ENCODE data around the gene PARVB. TPM values are rescaled to one million over a fixed set of nuclear protein-coding genes. Genes with fewer than 3 reads are reported as not detected.
"Not testable (repeated sequence)": the region's sequence is repeated elsewhere in the genome, so short reads cannot be mapped to it uniquely, and the experiment has no call there.

Gene PARVB
- total and polyA plus RNA-seq, 9 donors = 12.3 to 62.9 (median 39.1) TPM

GRCh38 chr22:44051358-44051757, 27.3 kb downstream of the PARVB start:
- Histone ChIP-seq H3K36me3 (no peaks in the 10 kb centered on the region), H3K27me3 (no peaks in the 10 kb centered on the region), H3K27ac (no peak overlapping the region), H3K4me3 (no peak overlapping the region), H3K4me1 (ENCODE audit: insufficient read depth) (peaks cover 7% of the 10 kb centered on the region), H3K9me3 (no peaks in the 10 kb centered on the region)
- 88 to 93% (median 90%) methylated on average over 6 of the region's 6 CpGs for WGBS, 3 donors
- intact Hi-C loops (cut with DNase I) = loop anchor here in 1 of 4 donors (2.0 kb wide), 1 partner anchor 73 kb away; no protein-coding TSS in a partner anchor
- no peak for DNase-seq
- TF ChIP-seq CTCF (IDR thresholded peaks at IDR 0.05) (no peak), POLR2A (IDR thresholded peaks at IDR 0.05) (no peak), EP300 (IDR thresholded peaks at IDR 0.05) (no peak)

GRCh38 chr22:44051961-44052360, 27.9 kb downstream of the PARVB start:
- Histone ChIP-seq H3K27me3 (no peaks in the 10 kb centered on the region), H3K36me3 (no peaks in the 10 kb centered on the region), H3K4me1 (ENCODE audit: insufficient read depth) (peaks cover 4% of the 10 kb centered on the region), H3K27ac (no peak overlapping the region), H3K4me3 (no peak overlapping the region), H3K9me3 (no peaks in the 10 kb centered on the region)
- intact Hi-C loops (cut with DNase I) = loop anchor here in 1 of 4 donors (2.0 kb wide), 1 partner anchor 73 kb away; no protein-coding TSS in a partner anchor
- TF ChIP-seq POLR2A (IDR thresholded peaks at IDR 0.05) (no peak), CTCF (IDR thresholded peaks at IDR 0.05) (no peak), EP300 (IDR thresholded peaks at IDR 0.05) (no peak)
- DNase-seq = no peak
- WGBS, 3 donors = 82 to 92% (median 86%) methylated on average over 13 of the region's 13 CpGs

- WGBS, 3 donors = 95 to 96% (median 95%) methylated on average over 16 of the region's 16 CpGs
- no peak for TF ChIP-seq CTCF (IDR thresholded peaks at IDR 0.05)
- TF ChIP-seq POLR2A (IDR thresholded peaks at IDR 0.05) = no peak
- no peak for TF ChIP-seq EP300 (IDR thresholded peaks at IDR 0.05)
- intact Hi-C loops (cut with DNase I) = no loop called here
- peaks cover 5% of the 10 kb centered on the region for H3K4me1 ChIP-seq (ENCODE audit: insufficient read depth)
- no peak for DNase-seq
- H3K9me3 ChIP-seq = no peaks in the 10 kb centered on the region
- no peak overlapping the region for H3K4me3 ChIP-seq
- H3K27ac ChIP-seq = no peak overlapping the region
- H3K27me3 ChIP-seq = no peaks in the 10 kb centered on the region
- H3K36me3 ChIP-seq = no peaks in the 10 kb centered on the region
Observed at GRCh38 chr22:44055805-44056204, 31.7 kb downstream of the PARVB start.

GRCh38 chr22:44056649-44057048, 32.5 kb downstream of the PARVB start:
- H3K27me3 ChIP-seq; H3K4me3 ChIP-seq; H3K9me3 ChIP-seq; DNase-seq; intact Hi-C loops (cut with DNase I); H3K4me1 ChIP-seq (ENCODE audit: insufficient read depth); H3K36me3 ChIP-seq: not testable (repeated sequence)
- 47 to 50% (median 50%) methylated on average over 4 of the region's 4 CpGs for WGBS, 3 donors
- peak overlapping the region in 1 of 2 donors; percentile 63 for H3K27ac ChIP-seq

- WGBS, 3 donors = 10 to 14% (median 11%) methylated on average over 11 of the region's 11 CpGs
- no peaks in the 10 kb centered on the region for H3K9me3 ChIP-seq
- peak overlapping the region; percentile 63 to 66 for H3K27ac ChIP-seq
- TF ChIP-seq POLR2A (IDR thresholded peaks at IDR 0.05) (no peak), EP300 (IDR thresholded peaks at IDR 0.05) (no peak), CTCF (IDR thresholded peaks at IDR 0.05) (no peak)
- peak; percentile 64 to 91 (median 78) for DNase-seq
- H3K27me3 ChIP-seq = no peaks in the 10 kb centered on the region
- H3K4me3 ChIP-seq = no peak overlapping the region
- peaks cover 5% of the 10 kb centered on the region for H3K4me1 ChIP-seq (ENCODE audit: insufficient read depth)
- intact Hi-C loops (cut with DNase I) = no loop called here
- no peaks in the 10 kb centered on the region for H3K36me3 ChIP-seq
Observed at GRCh38 chr22:44057401-44057987, 33.4 kb downstream of the PARVB start.
